ENCODE results near the gene PDE1C.
"Not testable (repeated sequence)": the region's sequence is repeated elsewhere in the genome, so short reads cannot be mapped to it uniquely, and the experiment has no call there.

PDE1C gene

DNA sequence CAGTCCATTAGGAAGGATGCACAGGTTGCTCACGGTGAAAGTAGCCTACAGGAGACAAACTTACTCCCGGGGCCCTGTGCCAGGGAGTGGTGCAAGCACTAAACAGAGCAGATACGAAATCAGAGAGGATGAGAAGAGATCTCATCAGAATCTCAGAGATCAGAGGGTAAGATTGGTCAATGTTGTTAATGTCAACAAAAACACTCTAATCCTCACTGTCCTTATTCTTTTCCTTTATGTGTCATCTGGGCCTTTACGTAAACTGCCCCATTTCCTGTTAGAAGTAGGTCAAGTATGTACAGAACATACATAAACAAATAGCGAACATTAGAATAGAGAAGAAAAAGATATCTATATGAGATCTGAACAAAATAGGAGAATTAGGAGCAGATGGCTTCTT lies 220.1 kb downstream of the PDE1C start:
- Histone ChIP-seq H3K36me3 (ENCODE audit: insufficient read depth, low read length) (no peaks in the 10 kb centered on the region), H3K9me3 (ENCODE audit: insufficient read depth, low read depth, low read length) (0 out of 2 replicates have a peak, but pooled peaks cover 3% of the 10 kb centered on the region), H2AFZ (ENCODE audit: low read length) (no peak overlapping the region), H4K20me1 (ENCODE audit: insufficient read depth, low read length, poor library complexity, severe bottlenecking) (no peaks in the 10 kb centered on the region), H3F3A (ENCODE audit: low read depth) (no peaks in the 10 kb centered on the region), H3K27me3 (ENCODE audit: insufficient read depth, low read length, poor library complexity, severe bottlenecking) (no peaks in the 10 kb centered on the region), H3K4me2 (ENCODE audit: low read depth, low read length, poor library complexity, severe bottlenecking) (no peak overlapping the region), H3K4me3 (ENCODE audit: low read length, poor library complexity, severe bottlenecking) (no peak overlapping the region), H3K9ac (ENCODE audit: low read depth, low read length, poor library complexity, severe bottlenecking) (no peak overlapping the region), H3K79me2 (ENCODE audit: insufficient read depth, low read length) (no peaks in the 10 kb centered on the region), H3K9me2 (replicated peaks; ENCODE audit: low read depth, low read length) (no peaks in the 10 kb centered on the region), H3K4me1 (ENCODE audit: insufficient read depth, low read length, poor library complexity, severe bottlenecking) (no peaks in the 10 kb centered on the region)
- no peak for TF ChIP-seq CTCF (conservative IDR thresholded peaks at IDR 0.05; ENCODE audit: low read length)
- TF ChIP-seq EZH2phosphoT487 (IDR thresholded peaks at IDR 0.05; ENCODE audit: borderline replicate concordance): no peak

DNA sequence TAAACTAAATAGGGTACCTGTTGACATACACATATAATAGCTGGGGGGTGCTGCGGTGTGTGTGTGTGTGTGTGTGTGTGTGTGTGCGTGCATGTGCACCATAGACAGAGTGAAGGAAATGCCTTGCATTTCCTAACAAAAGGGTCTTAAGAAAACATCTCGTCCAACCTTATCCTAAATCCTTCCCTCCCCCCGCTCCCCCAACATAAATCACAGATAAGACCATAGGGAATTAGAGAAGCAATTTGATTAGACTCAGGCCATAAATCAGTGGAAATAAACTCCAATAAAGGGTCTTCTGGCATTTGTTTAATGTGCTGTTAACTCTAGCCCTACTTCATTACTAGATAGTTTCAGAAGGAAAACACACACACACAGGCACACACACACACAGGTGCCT lies 234.7 kb downstream of the PDE1C start:
- H3K4me3 ChIP-seq (ENCODE audit: low read length, poor library complexity, severe bottlenecking): no peak overlapping the region
- no peaks in the 10 kb centered on the region for H4K20me1 ChIP-seq (ENCODE audit: insufficient read depth, low read length, poor library complexity, severe bottlenecking)
- H3K4me1 ChIP-seq (ENCODE audit: insufficient read depth, low read length, poor library complexity, severe bottlenecking): no peaks in the 10 kb centered on the region
- no peak overlapping the region for H3K9ac ChIP-seq (ENCODE audit: low read depth, low read length, poor library complexity, severe bottlenecking)
- H2AFZ ChIP-seq (ENCODE audit: low read length): no peak overlapping the region
- H3K4me2 ChIP-seq (ENCODE audit: low read depth, low read length, poor library complexity, severe bottlenecking): no peak overlapping the region
- TF ChIP-seq CTCF (conservative IDR thresholded peaks at IDR 0.05; ENCODE audit: low read length) (no peak), EZH2phosphoT487 (IDR thresholded peaks at IDR 0.05; ENCODE audit: borderline replicate concordance) (no peak)
- no peaks in the 10 kb centered on the region for H3K9me3 ChIP-seq (ENCODE audit: insufficient read depth, low read depth, low read length)
- H3F3A ChIP-seq (ENCODE audit: low read depth): no peaks in the 10 kb centered on the region
- H3K27me3 ChIP-seq (ENCODE audit: insufficient read depth, low read length, poor library complexity, severe bottlenecking): no peaks in the 10 kb centered on the region
- H3K36me3 ChIP-seq (ENCODE audit: insufficient read depth, low read length): no peaks in the 10 kb centered on the region
- H3K9me2 ChIP-seq (replicated peaks; ENCODE audit: low read depth, low read length): no peaks in the 10 kb centered on the region
- H3K79me2 ChIP-seq (ENCODE audit: insufficient read depth, low read length): no peaks in the 10 kb centered on the region

- H3K27me3 ChIP-seq (ENCODE audit: insufficient read depth, low read length, poor library complexity, severe bottlenecking); H3F3A ChIP-seq (ENCODE audit: low read depth); H3K9ac ChIP-seq (ENCODE audit: low read depth, low read length, poor library complexity, severe bottlenecking); H3K36me3 ChIP-seq (ENCODE audit: insufficient read depth, low read length); H3K4me1 ChIP-seq (ENCODE audit: insufficient read depth, low read length, poor library complexity, severe bottlenecking); H2AFZ ChIP-seq (ENCODE audit: low read length); H3K4me2 ChIP-seq (ENCODE audit: low read depth, low read length, poor library complexity, severe bottlenecking); H3K9me3 ChIP-seq (ENCODE audit: insufficient read depth, low read depth, low read length); H3K9me2 ChIP-seq (replicated peaks; ENCODE audit: low read depth, low read length); H3K79me2 ChIP-seq (ENCODE audit: insufficient read depth, low read length); H4K20me1 ChIP-seq (ENCODE audit: insufficient read depth, low read length, poor library complexity, severe bottlenecking); H3K4me3 ChIP-seq (ENCODE audit: low read length, poor library complexity, severe bottlenecking): not testable (repeated sequence)
These were observed 236.6 kb downstream of the PDE1C start for GRCh38 chr7:31833625-31834024.

- no peak overlapping the region for H3K4me2 ChIP-seq (ENCODE audit: low read depth, low read length, poor library complexity, severe bottlenecking)
- no peaks in the 10 kb centered on the region for H3K9me2 ChIP-seq (replicated peaks; ENCODE audit: low read depth, low read length)
- no peak overlapping the region for H3K9ac ChIP-seq (ENCODE audit: low read depth, low read length, poor library complexity, severe bottlenecking)
- H3K36me3 ChIP-seq (ENCODE audit: insufficient read depth, low read length): no peaks in the 10 kb centered on the region
- H3K27me3 ChIP-seq (ENCODE audit: insufficient read depth, low read length, poor library complexity, severe bottlenecking): no peaks in the 10 kb centered on the region
- H3K9me3 ChIP-seq (ENCODE audit: insufficient read depth, low read depth, low read length): no peaks in the 10 kb centered on the region
- no peaks in the 10 kb centered on the region for H3K4me1 ChIP-seq (ENCODE audit: insufficient read depth, low read length, poor library complexity, severe bottlenecking)
- H2AFZ ChIP-seq (ENCODE audit: low read length): no peak overlapping the region
- H4K20me1 ChIP-seq (ENCODE audit: insufficient read depth, low read length, poor library complexity, severe bottlenecking): no peaks in the 10 kb centered on the region
- TF ChIP-seq EZH2phosphoT487 (IDR thresholded peaks at IDR 0.05; ENCODE audit: borderline replicate concordance) (no peak), CTCF (conservative IDR thresholded peaks at IDR 0.05; ENCODE audit: low read length) (no peak)
- H3K79me2 ChIP-seq (ENCODE audit: insufficient read depth, low read length): no peaks in the 10 kb centered on the region
- no peaks in the 10 kb centered on the region for H3F3A ChIP-seq (ENCODE audit: low read depth)
- H3K4me3 ChIP-seq (ENCODE audit: low read length, poor library complexity, severe bottlenecking): no peak overlapping the region
These were observed 241.7 kb downstream of the PDE1C start for GRCh38 chr7:31828520-31828919.
